Measurements from ENCODE around the gene OR10A3. TPM values are rescaled to one million over a fixed set of nuclear protein-coding genes. Genes with fewer than 3 reads are reported as not detected.
A peak's percentile ranks its signal among the peaks of the same experiment; 100 is the strongest.

Gene OR10A3
- total RNA-seq, 1 donor from 2014 or later: not detected

- peak; percentile 82 for DNase-seq (ENCODE audit: low spot score)
Measured at GRCh38 chr11:7936615-7937014, 4.9 kb downstream of the OR10A3 start.

- no peak for DNase-seq (ENCODE audit: low spot score)
Measured at GRCh38 chr11:7931168-7931567, 10.3 kb downstream of the OR10A3 start, which contains the start of gene OR10A6. OR10A6 (minus strand) TSS chr11:7931268; CDS start chr11:7928662, 2,606 bp downstream.

GRCh38 chr11:7927635-7928034 is 13.9 kb downstream of the OR10A3 start:
- no peak for DNase-seq (ENCODE audit: low spot score)

DNA sequence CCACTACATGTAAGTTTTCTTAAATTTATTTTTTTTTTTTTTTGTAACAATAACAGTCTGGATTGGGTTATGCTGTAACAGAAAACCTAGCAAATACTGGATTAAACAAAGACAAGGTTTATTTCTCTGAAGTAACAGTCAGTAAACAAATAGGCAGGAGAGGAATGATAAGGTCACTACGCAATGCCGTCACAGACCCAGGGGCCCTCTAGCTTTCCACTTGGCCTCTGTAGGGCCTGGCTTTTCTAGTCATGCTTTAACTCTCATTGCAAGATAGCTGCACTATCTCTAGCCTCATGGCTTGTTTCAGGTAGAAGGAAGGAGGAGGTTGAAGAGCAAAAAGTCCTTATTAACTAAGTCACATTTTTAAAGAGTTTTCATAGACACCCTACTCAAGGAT is 17.0 kb downstream of the OR10A3 start:
- DNase-seq (ENCODE audit: low spot score): no peak

DNA sequence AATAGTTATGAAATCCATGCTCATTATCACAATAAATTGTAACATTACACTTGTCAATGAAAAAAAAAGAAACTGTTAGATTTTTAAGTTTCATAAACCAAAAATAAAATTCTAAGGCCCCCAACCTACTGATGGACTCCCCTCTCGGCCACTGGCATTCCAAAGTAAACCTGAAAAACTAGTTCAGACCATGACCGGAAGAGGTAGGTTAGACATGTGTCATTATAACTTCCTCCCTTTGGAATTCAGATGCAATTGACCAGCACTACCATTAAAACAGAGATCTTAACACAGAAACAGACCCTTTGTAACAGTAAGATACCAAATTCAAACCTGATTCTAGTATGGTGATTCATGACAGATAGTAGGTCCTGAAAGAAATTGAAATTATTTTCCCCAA is 23.4 kb downstream of the OR10A3 start:
- DNase-seq (ENCODE audit: low spot score): no peak

- DNase-seq (ENCODE audit: low spot score): no peak
Measured at GRCh38 chr11:7911011-7911410, 30.5 kb downstream of the OR10A3 start.

DNA sequence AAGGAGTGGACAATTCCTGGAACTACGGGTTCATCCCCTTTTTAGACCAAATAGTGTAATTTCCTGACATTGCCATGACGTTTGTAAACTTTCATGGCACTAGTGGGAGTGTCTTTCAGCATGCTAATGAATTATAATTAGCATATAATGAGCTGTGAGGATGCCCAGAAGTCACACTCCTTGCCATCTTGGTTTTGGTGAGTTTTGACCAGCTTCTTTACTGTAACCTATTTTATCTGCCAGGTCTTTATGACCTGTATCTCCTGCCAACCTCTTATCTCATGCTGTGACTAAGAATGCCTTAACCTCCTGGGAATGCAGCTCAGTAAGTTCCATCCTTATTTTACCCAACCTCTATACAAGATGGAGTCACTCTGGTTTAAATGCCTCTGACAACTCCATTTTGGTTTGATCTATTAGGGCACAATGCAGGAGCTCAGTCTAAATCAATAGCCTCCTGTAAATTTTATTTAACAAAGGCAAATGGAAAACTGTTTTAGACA is 31.2 kb downstream of the OR10A3 start:
- no peak for DNase-seq (ENCODE audit: low spot score)

DNA sequence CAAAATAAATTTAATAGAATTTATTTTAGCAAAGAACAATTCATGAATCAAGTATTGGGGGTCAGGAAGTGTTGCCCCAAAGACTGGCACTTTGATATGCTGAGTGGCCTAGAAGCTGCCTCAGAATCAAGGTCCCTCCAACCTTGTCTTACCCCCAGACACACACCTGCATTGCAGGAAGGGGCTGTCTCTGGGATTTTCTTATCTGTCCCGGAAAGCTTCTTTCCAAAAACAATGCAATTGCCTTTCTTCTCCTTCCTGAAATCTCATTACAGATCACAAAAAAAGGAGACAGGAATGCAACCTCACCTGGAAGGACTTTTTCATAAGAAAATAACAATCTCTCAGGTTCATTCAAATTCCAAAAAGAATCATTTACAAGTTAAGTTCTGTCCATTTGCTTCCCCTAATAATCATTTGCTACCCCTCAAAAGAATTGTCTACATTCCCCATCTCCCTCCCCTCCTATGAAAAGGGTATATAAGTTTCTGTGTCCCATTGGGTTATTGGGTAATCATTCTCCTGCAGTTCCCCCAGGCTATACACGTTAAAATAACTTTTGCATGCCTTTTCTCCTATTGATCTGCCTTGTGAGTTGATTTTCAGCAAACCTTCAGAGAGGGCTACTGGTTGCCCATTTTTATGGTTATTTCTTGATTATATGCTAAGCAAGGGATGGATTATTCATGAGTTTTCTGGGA is 31.8 kb downstream of the OR10A3 start:
- no peak for DNase-seq (ENCODE audit: low spot score)

DNA sequence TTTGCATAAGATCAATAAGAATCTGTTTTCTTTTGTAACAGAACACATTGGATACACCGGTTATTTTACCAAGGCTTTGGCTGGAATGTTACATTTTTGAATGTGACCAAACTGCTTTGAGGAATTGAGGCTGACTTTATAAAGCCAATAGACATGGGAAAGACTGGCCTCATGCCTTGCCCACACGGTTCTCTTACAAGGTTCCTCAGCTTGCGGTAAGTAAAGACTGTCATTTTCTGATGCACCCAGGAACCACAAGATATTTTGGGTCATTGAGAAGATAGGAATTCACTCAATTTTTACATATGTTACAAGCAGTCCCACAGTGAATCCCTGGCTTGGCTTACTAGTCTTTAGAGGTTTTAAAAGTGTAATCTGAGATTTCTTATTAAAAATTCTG is 34.4 kb downstream of the OR10A3 start:
- DNase-seq (ENCODE audit: low spot score): no peak

- DNase-seq (ENCODE audit: low spot score): no peak
Measured at GRCh38 chr11:7906481-7906880, 35.0 kb downstream of the OR10A3 start.

GRCh38 chr11:7905961-7906429 is 35.5 kb downstream of the OR10A3 start:
- no peak for DNase-seq (ENCODE audit: low spot score)

- no peak for DNase-seq (ENCODE audit: low spot score)
Measured at GRCh38 chr11:7905549-7905948, 36.0 kb downstream of the OR10A3 start.

- no peak for DNase-seq (ENCODE audit: low spot score)
Measured at GRCh38 chr11:7904917-7905316, 36.6 kb downstream of the OR10A3 start.

- DNase-seq (ENCODE audit: low spot score): no peak
Measured at GRCh38 chr11:7903940-7904339, 37.6 kb downstream of the OR10A3 start.

DNA sequence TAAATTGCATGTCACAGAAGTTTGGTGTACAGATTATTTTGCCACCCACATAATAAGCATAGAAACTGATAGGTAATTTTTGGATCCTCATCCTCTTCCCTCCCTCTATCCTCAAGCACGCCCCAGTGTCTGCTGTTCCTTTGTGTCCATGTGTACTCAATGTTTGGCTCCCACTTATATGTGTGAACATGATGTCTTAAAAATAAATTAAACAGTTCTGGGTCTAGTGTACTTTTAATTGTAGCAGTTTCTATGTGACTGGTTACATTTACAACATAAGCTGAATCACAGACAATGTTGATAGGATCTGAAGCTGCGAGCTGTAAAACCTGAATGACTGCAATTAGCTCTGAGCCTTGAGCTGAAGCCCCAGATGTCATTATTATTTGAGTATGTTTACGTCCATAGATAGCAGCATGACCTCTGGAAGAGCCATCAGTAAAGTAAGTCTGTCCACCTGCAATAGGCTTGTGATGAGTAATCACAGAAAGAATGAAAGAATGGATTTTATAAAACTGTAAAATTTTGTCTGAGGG is 40.1 kb downstream of the OR10A3 start:
- DNase-seq (ENCODE audit: low spot score): no peak

DNA sequence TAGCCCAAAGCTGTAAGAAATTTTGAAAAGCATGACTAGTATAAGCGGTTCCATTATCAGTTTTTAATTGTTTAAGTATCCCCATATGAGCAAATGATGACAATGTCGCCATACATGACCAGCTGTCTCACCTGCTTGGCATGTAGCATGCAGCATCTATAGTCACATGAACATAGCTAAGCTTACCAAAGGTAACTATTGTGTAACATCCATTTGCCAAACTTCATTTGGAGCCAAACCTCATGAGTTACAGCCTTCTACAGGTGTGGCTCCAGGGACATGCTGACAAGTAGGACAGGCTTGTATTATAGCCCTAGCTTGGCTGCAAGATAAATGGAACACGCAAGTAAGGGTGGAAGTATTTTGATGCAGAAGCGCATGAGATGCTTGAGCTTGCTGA is 40.8 kb downstream of the OR10A3 start:
- DNase-seq (ENCODE audit: low spot score): no peak

- no peak for DNase-seq (ENCODE audit: low spot score)
Measured at GRCh38 chr11:7899418-7899817, 42.1 kb downstream of the OR10A3 start.

DNA sequence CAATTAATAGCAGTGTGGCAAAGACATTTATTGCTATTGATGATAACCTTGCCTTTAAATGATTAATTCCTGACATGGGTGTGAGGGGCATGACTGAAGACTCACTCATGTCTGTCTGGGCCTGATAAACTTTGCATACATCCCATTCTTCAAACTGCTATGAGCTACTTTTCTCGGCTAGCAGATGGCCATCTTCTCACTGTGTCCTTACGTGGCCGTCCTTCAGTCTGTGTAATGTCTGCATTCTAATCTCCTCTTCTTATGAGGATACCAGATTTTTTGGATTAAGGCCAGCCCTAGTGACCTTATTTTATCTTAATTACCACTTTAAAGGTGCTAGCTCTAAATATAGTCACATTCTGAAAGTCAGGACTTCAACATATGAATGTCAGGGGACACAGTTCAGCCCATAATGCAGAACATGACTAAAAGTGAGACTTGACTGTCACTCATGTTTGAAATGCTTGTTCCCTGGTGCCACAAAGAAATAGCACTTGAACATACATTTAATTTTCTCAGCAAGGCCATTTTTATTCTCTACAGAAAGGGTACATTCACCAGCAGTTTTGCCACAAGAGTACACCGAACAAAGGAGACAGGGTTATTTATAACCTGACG is 42.7 kb downstream of the OR10A3 start:
- DNase-seq (ENCODE audit: low spot score): no peak

- peak; percentile 55 for DNase-seq (ENCODE audit: low spot score)
Measured at GRCh38 chr11:7896009-7896785, 45.3 kb downstream of the OR10A3 start.

- peak; percentile 73 for DNase-seq (ENCODE audit: low spot score)
Measured at GRCh38 chr11:7894251-7894650, 47.3 kb downstream of the OR10A3 start.

GRCh38 chr11:7893796-7894195 is 47.7 kb downstream of the OR10A3 start:
- DNase-seq (ENCODE audit: low spot score): peak; percentile 56

GRCh38 chr11:7892840-7893254 is 48.7 kb downstream of the OR10A3 start:
- no peak for DNase-seq (ENCODE audit: low spot score)

All from mucosa of gallbladder (tissue), 1 donor.